ENCODE results near the gene JARID2. TPM values are rescaled to one million over a fixed set of nuclear protein-coding genes. Genes with fewer than 3 reads are reported as not detected.
"Not testable (repeated sequence)": the region's sequence is repeated elsewhere in the genome, so short reads cannot be mapped to it uniquely, and the experiment has no call there.

JARID2 gene
- total RNA-seq, 1 experiment from 2014 or later, result 6.0 TPM

DNA sequence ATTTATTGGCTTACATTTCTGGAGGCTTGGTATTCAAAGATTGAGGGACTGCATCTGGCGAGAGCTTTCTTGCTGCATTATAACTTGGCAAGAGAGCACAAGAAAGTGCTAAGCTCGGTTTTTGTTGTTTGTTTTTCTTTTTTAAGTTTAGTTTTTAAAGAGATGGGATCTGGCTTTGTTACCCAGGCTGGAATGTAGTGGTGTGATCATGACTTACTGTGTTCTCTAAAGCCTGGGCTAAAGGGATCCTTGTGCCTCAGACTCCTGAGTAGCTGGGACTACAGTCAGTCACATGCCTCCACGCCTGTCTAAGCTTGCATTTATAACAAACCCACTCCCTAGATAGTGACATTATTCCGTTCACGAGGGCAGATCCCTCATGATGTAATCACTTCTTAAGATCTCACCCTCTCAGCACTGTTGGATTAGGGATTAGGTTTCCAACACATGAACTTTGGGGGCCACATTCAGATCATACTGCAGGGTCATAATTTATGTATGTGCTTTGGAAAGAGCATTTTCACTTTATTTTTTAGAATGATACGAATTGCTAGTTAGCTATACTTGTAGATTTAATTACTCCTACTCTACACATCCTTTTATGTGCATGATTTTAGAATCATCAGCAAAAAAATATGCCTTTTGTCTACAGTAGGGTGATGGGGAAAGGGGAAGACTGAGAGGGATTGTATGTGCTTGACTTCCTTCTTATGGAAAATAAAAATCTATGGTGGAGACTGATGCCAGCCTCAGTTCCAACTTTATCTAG is 167.8 kb downstream of the JARID2 start:
- Histone ChIP-seq H3K4me3 (ENCODE audit: low read depth in 2 of 2, low read length in 2 of 2) (no peak overlapping the region), H3K9me3 (ENCODE audit: control insufficient read depth, insufficient read depth, low read depth, low read length) (no peaks in the 10 kb centered on the region), H3K27me3 (ENCODE audit: control insufficient read depth, insufficient read depth, low read length) (no peaks in the 10 kb centered on the region), H3K27ac (ENCODE audit: low read length) (no peak overlapping the region), H3K36me3 (ENCODE audit: control insufficient read depth, insufficient read depth, low read length) (no peaks in the 10 kb centered on the region), H3K4me1 (ENCODE audit: control insufficient read depth, insufficient read depth, low read length) (no peaks in the 10 kb centered on the region)
- in situ Hi-C loops (cut with HindIII; ENCODE audit: low pct_unique_long_range_greater_than_20kb, low sequenced_read_pairs) (no loop called here), intact Hi-C loops (cut with micrococcal nuclease; ENCODE audit: unreplicated experiment) (no loop called here)
- no peak for DNase-seq (ENCODE audit: low read depth, low spot score)
- no TSS peak for BruUV-seq (replicated peaks)
- ChIA-PET CTCF (no interaction called here), POLR2A (no interaction called here)
- TF ChIP-seq SIN3A (IDR thresholded peaks at IDR 0.05; ENCODE audit: borderline replicate concordance, insufficient read depth, low read depth, low read length) (no peak), POLR2AphosphoS5 (IDR thresholded peaks at IDR 0.05; ENCODE audit: low read depth, low read length) (no peak), CTCF (IDR thresholded peaks at IDR 0.05) (no peak), TCF7L2 (IDR thresholded peaks at IDR 0.05; ENCODE audit: low read depth, low read length) (no peak)
- TF ChIP-seq, protein P1, sequence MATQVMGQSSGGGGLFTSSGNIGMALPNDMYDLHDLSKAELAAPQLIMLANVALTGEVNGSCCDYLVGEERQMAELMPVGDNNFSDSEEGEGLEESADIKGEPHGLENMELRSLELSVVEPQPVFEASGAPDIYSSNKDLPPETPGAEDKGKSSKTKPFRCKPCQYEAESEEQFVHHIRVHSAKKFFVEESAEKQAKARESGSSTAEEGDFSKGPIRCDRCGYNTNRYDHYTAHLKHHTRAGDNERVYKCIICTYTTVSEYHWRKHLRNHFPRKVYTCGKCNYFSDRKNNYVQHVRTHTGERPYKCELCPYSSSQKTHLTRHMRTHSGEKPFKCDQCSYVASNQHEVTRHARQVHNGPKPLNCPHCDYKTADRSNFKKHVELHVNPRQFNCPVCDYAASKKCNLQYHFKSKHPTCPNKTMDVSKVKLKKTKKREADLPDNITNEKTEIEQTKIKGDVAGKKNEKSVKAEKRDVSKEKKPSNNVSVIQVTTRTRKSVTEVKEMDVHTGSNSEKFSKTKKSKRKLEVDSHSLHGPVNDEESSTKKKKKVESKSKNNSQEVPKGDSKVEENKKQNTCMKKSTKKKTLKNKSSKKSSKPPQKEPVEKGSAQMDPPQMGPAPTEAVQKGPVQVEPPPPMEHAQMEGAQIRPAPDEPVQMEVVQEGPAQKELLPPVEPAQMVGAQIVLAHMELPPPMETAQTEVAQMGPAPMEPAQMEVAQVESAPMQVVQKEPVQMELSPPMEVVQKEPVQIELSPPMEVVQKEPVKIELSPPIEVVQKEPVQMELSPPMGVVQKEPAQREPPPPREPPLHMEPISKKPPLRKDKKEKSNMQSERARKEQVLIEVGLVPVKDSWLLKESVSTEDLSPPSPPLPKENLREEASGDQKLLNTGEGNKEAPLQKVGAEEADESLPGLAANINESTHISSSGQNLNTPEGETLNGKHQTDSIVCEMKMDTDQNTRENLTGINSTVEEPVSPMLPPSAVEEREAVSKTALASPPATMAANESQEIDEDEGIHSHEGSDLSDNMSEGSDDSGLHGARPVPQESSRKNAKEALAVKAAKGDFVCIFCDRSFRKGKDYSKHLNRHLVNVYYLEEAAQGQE (IDR thresholded peaks at IDR 0.05; ENCODE audit: insufficient read depth in 1 of 2, low read depth in 2 of 2, low read length in 1 of 2), result no peak
- no peak for ATAC-seq

DNA sequence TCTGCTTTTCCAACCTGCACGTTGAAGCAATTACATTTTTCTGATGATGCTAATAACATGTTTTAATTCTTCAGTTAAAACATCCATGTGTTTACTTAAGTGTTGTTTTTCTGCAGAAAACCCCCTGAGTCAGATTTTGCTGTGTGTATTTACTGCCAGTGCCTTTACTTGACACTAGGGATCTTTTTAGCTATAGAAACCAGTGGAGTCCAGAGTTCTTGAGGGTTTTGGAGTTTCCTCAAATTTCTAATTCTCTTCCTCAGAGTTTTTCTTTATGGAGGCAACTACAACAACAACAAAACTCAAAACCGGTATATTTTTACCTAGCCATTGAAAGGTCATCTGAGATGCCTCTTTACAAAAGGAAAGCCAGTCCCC is 168.4 kb downstream of the JARID2 start:
- in situ Hi-C loops (cut with HindIII; ENCODE audit: low pct_unique_long_range_greater_than_20kb, low sequenced_read_pairs), result no loop called here
- no peak for DNase-seq (ENCODE audit: low read depth, low spot score)
- no peak overlapping the region for H3K27ac ChIP-seq (ENCODE audit: low read length)
- H3K9me3 ChIP-seq (ENCODE audit: control insufficient read depth, insufficient read depth, low read depth, low read length), result peaks cover 3% of the 10 kb centered on the region; the same call in 1 of the 2 replicates
- no peaks in the 10 kb centered on the region for H3K4me1 ChIP-seq (ENCODE audit: control insufficient read depth, insufficient read depth, low read length)
- intact Hi-C loops (cut with micrococcal nuclease; ENCODE audit: unreplicated experiment), result no loop called here
- H3K4me3 ChIP-seq (ENCODE audit: low read depth in 2 of 2, low read length in 2 of 2), result no peak overlapping the region
- ATAC-seq, result no peak
- no peak for TF ChIP-seq TCF7L2 (IDR thresholded peaks at IDR 0.05; ENCODE audit: low read depth, low read length)
- TF ChIP-seq POLR2AphosphoS5 (IDR thresholded peaks at IDR 0.05; ENCODE audit: low read depth, low read length), result no peak
- TF ChIP-seq, protein P1 (IDR thresholded peaks at IDR 0.05; ENCODE audit: insufficient read depth in 1 of 2, low read depth in 2 of 2, low read length in 1 of 2), result no peak
- no peak for TF ChIP-seq SIN3A (IDR thresholded peaks at IDR 0.05; ENCODE audit: borderline replicate concordance, insufficient read depth, low read depth, low read length)
- no peak for TF ChIP-seq CTCF (IDR thresholded peaks at IDR 0.05)
- H3K36me3 ChIP-seq (ENCODE audit: control insufficient read depth, insufficient read depth, low read length), result no peaks in the 10 kb centered on the region
- ChIA-PET CTCF (no interaction called here), POLR2A (no interaction called here)
- H3K27me3 ChIP-seq (ENCODE audit: control insufficient read depth, insufficient read depth, low read length), result no peaks in the 10 kb centered on the region
- BruUV-seq (replicated peaks), result no TSS peak

DNA sequence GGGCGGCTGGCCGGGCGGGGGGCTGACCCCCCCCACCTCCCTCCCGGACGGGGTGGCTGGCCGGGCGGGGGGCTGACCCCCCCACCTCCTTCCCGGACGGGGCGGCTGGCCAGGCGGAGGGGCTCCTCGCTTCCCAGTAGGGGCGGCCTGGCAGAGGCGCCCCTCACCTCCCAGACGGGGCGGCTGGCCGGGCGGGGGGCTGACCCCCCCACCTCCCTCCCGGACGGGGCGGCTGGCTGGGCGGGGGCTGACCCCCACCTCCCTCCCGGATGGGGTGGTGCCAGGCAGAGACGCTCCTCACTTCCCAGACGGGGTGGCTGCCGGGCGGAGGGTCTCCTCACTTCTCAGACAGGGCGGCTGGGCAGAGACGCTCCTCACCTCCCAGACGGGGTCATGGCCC is 169.8 kb downstream of the JARID2 start:
- not testable (repeated sequence) for DNase-seq (ENCODE audit: low read depth, low spot score); H3K27ac ChIP-seq (ENCODE audit: low read length)

More for the DNA sequence above, 169.8 kb downstream of the JARID2 start:
- CTCF ChIA-PET; H3K36me3 ChIP-seq (ENCODE audit: control insufficient read depth, insufficient read depth, low read length); H3K4me1 ChIP-seq (ENCODE audit: control insufficient read depth, insufficient read depth, low read length); in situ Hi-C loops (cut with HindIII; ENCODE audit: low pct_unique_long_range_greater_than_20kb, low sequenced_read_pairs); BruUV-seq (replicated peaks); POLR2A ChIA-PET; H3K4me3 ChIP-seq (ENCODE audit: low read depth in 2 of 2, low read length in 2 of 2); H3K27me3 ChIP-seq (ENCODE audit: control insufficient read depth, insufficient read depth, low read length); H3K9me3 ChIP-seq (ENCODE audit: control insufficient read depth, insufficient read depth, low read depth, low read length); ATAC-seq; intact Hi-C loops (cut with micrococcal nuclease; ENCODE audit: unreplicated experiment): not testable (repeated sequence)
